ENCODE measurements around the gene BICC1.

- TF ChIP-seq, protein P1, sequence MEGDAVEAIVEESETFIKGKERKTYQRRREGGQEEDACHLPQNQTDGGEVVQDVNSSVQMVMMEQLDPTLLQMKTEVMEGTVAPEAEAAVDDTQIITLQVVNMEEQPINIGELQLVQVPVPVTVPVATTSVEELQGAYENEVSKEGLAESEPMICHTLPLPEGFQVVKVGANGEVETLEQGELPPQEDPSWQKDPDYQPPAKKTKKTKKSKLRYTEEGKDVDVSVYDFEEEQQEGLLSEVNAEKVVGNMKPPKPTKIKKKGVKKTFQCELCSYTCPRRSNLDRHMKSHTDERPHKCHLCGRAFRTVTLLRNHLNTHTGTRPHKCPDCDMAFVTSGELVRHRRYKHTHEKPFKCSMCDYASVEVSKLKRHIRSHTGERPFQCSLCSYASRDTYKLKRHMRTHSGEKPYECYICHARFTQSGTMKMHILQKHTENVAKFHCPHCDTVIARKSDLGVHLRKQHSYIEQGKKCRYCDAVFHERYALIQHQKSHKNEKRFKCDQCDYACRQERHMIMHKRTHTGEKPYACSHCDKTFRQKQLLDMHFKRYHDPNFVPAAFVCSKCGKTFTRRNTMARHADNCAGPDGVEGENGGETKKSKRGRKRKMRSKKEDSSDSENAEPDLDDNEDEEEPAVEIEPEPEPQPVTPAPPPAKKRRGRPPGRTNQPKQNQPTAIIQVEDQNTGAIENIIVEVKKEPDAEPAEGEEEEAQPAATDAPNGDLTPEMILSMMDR (conservative IDR thresholded peaks at IDR 0.05 in 1 of 2, IDR thresholded peaks at IDR 0.05 in 1 of 2; ENCODE audit: extremely low read depth in 1 of 2, insufficient read depth in 1 of 2, low read depth in 1 of 2, low read length in 2 of 2), result no peak
- no peak for TF ChIP-seq EZH2 (IDR thresholded peaks at IDR 0.05; ENCODE audit: borderline replicate concordance, low read length)
Measured at GRCh38 chr10:58644311-58644710, 131.6 kb downstream of the BICC1 start.
